Measurements from ENCODE around the gene COBLL1.

Gene COBLL1

GRCh38 chr2:164824872-164825271 lies 16.8 kb downstream of the COBLL1 start:
- FAIRE-seq (no peak), DNase-seq (ENCODE audit: extremely low spot score, insufficient read length, low read depth) (no peak)

GRCh38 chr2:164823126-164823525 lies 18.5 kb downstream of the COBLL1 start:
- FAIRE-seq: no peak
- DNase-seq (ENCODE audit: extremely low spot score, insufficient read length, low read depth): no peak

GRCh38 chr2:164821338-164821737 lies 20.3 kb downstream of the COBLL1 start:
- FAIRE-seq (no peak), DNase-seq (ENCODE audit: extremely low spot score, insufficient read length, low read depth) (no peak)

- DNase-seq (ENCODE audit: extremely low spot score, insufficient read length, low read depth): no peak
- FAIRE-seq: no peak
These were observed 23.2 kb downstream of the COBLL1 start for GRCh38 chr2:164818149-164819136.

- no peak for FAIRE-seq
- DNase-seq (ENCODE audit: extremely low spot score, insufficient read length, low read depth): no peak
These were observed 24.7 kb downstream of the COBLL1 start for GRCh38 chr2:164816900-164817299.

- DNase-seq (ENCODE audit: extremely low spot score, insufficient read length, low read depth) (no peak), FAIRE-seq (no peak)
These were observed 25.6 kb downstream of the COBLL1 start for GRCh38 chr2:164816046-164816445.

GRCh38 chr2:164815071-164815793 lies 26.4 kb downstream of the COBLL1 start:
- DNase-seq (ENCODE audit: extremely low spot score, insufficient read length, low read depth) (no peak), FAIRE-seq (no peak)

- FAIRE-seq: no peak
These were observed 28.1 kb downstream of the COBLL1 start for GRCh38 chr2:164813535-164813934.

GRCh38 chr2:164812378-164812777 lies 29.2 kb downstream of the COBLL1 start:
- DNase-seq (ENCODE audit: extremely low spot score, insufficient read length, low read depth) (no peak), FAIRE-seq (no peak)

More at GRCh38 chr2:164813535-164813934, 28.1 kb downstream of the COBLL1 start:
- no peak for DNase-seq (ENCODE audit: extremely low spot score, insufficient read length, low read depth)

GRCh38 chr2:164811819-164812218 lies 29.8 kb downstream of the COBLL1 start:
- FAIRE-seq: no peak

GRCh38 chr2:164810843-164811242 lies 30.8 kb downstream of the COBLL1 start:
- no peak for FAIRE-seq
- DNase-seq (ENCODE audit: extremely low spot score, insufficient read length, low read depth): no peak

More at GRCh38 chr2:164811819-164812218, 29.8 kb downstream of the COBLL1 start:
- no peak for DNase-seq (ENCODE audit: extremely low spot score, insufficient read length, low read depth)

- no peak for FAIRE-seq
- DNase-seq (ENCODE audit: extremely low spot score, insufficient read length, low read depth): no peak
These were observed 32.8 kb downstream of the COBLL1 start for GRCh38 chr2:164808776-164809175.

- FAIRE-seq (no peak), DNase-seq (ENCODE audit: extremely low spot score, insufficient read length, low read depth) (no peak)
These were observed 37.7 kb downstream of the COBLL1 start for GRCh38 chr2:164803776-164804466.

- FAIRE-seq (no peak), DNase-seq (ENCODE audit: extremely low spot score, insufficient read length, low read depth) (no peak)
These were observed 39.4 kb downstream of the COBLL1 start for GRCh38 chr2:164802095-164802707.

GRCh38 chr2:164800572-164800971 lies 41.1 kb downstream of the COBLL1 start:
- FAIRE-seq (peak; percentile 9), DNase-seq (ENCODE audit: extremely low spot score, insufficient read length, low read depth) (no peak)

- no peak for FAIRE-seq
- no peak for DNase-seq (ENCODE audit: extremely low spot score, insufficient read length, low read depth)
These were observed 44.0 kb downstream of the COBLL1 start for GRCh38 chr2:164797627-164798026.

- no peak for FAIRE-seq
These were observed 44.6 kb downstream of the COBLL1 start for GRCh38 chr2:164796999-164797398.

GRCh38 chr2:164794432-164795231 lies 47.0 kb downstream of the COBLL1 start:
- no peak for FAIRE-seq
- no peak for DNase-seq (ENCODE audit: extremely low spot score, insufficient read length, low read depth)

More at GRCh38 chr2:164796999-164797398, 44.6 kb downstream of the COBLL1 start:
- no peak for DNase-seq (ENCODE audit: extremely low spot score, insufficient read length, low read depth)

- DNase-seq (ENCODE audit: extremely low spot score, insufficient read length, low read depth) (no peak), FAIRE-seq (no peak)
These were observed 47.6 kb downstream of the COBLL1 start for GRCh38 chr2:164794016-164794415.

Measured in GM18507 (cell line).